GM18520 (cell line): ENCODE measurements around the gene HAGH.
"Not testable (repeated sequence)": the region's sequence is repeated elsewhere in the genome, so short reads cannot be mapped to it uniquely, and the experiment has no call there.

Experiments used
- ATAC-seq: cut with Tn5 transposase; IDR thresholded peaks from one replicate; pipeline ENCODE4 v1.9.1; 2021; ENCODE audit not compliant: unreplicated experiment

HAGH gene

GRCh38 chr16:1812732-1813163 lies 13.9 kb downstream of the HAGH start:
- no peak for ATAC-seq

DNA sequence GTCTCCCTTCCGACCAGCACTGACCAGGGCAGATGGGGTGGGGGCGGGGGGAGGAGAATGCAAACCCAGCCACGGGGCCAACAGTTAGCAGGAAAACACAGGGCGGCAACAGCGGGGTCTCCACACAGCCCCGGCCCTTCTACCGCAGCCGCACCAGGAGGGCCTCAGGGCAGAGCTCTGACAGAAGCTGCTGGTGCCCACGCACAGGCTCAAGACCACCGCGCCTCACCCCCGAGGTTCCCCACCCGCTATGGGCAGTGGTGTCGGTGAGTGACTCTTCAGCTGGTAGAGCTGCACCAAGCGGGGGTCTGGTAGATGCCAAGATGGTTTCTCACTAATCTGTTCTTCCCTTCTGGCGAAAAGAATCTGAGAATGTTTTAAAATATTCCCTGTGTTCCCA lies 16.1 kb downstream of the HAGH start:
- no peak for ATAC-seq

DNA sequence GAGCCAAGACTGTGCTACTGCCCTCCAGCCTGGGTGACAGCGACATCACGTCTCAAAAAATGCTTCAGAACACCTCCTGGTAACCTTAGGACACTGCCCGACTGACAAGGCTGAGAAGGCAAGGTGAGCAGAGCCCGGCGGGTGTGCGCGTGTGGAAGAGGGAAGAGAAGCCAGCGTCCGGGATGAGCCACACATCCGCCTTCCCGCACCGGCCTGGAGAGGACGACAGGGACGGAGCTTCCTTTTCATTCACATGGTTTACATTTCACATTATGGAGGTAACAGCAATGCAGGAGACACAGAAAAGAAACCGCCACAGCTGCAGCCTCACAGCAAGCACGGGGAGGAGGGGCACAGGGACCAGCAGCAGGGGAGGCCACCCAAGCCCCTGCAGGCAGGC lies 16.5 kb downstream of the HAGH start:
- ATAC-seq: no peak

GRCh38 chr16:1809281-1809801 lies 17.3 kb downstream of the HAGH start:
- ATAC-seq: no peak

DNA sequence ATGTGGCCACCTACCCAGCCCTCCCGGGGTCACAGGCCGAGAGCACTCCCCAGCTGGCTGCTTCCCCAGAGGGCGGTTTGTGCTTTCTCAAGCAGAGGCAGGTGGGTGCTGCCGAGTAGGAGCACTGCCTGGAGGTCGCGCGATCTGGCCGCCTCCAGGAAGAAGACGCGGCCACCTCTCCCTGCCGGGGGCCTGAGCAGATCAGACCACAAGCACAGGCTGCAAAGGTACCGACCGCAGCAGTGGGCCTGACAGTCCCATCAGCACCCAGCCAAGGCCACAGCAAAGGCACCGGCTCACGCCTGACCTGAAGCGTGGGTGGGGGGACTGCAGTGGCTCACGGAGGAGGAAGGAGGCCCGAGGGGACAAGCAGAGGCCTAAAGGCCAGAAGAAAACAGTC lies 17.9 kb downstream of the HAGH start:
- ATAC-seq: no peak

DNA sequence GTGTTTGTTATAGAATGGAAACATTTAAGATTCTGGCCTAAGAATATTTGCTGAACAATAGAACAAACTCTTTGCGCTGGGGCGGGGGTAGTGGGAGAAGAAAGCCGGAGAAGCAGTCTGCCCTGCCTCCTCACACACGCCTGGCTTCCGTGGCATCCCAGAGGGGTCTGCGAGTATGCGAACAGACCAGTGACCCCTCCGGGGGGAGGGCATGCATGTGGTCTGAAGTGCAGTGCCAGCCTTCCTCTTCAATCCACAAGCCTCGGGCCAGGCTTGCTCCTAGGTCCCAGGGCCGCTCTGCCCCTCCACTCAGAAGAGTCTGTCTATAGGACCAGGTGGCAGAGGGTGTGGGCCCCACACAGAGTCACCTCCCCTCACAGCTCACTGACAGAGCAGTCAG lies 19.0 kb downstream of the HAGH start:
- ATAC-seq: no peak

DNA sequence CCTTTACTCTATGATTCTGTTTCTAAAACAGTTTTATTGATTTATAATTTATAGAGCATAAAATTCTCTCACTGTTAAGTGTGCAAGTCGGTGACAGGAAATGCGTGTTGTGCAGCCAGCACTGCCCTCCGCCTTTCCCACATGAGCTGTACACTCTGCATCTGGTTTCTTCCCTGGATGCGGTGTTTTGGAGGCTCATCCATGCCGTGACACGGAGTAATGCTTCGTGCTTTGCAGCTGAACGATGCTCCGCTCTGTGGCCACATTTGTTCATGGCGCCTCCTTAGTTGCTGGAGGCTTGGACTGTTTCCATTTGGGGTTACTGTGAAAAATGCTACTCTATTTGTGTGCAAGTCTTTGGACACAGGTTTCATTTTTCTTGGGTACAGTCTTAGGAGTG lies 25.9 kb downstream of the HAGH start:
- no peak for ATAC-seq

DNA sequence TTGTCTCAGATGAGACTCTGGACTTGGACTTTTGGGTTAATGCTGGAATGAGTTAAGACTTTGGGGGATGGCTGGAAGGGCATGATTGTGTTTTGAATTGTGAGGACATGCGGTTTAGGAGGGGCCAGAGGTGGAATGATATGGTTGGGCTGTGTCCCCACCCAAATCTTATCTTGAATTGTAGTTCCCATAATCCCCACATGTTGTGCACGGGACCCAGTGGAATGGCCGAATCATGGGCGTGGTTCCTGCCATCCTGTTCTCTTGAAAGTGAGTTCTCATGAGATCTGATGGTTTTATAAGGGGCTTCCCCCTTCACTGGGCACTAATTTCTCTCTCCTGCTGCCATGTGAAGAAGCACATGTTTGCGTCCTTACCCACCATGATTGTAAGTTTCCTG lies 27.4 kb downstream of the HAGH start:
- ATAC-seq: not testable (repeated sequence)

DNA sequence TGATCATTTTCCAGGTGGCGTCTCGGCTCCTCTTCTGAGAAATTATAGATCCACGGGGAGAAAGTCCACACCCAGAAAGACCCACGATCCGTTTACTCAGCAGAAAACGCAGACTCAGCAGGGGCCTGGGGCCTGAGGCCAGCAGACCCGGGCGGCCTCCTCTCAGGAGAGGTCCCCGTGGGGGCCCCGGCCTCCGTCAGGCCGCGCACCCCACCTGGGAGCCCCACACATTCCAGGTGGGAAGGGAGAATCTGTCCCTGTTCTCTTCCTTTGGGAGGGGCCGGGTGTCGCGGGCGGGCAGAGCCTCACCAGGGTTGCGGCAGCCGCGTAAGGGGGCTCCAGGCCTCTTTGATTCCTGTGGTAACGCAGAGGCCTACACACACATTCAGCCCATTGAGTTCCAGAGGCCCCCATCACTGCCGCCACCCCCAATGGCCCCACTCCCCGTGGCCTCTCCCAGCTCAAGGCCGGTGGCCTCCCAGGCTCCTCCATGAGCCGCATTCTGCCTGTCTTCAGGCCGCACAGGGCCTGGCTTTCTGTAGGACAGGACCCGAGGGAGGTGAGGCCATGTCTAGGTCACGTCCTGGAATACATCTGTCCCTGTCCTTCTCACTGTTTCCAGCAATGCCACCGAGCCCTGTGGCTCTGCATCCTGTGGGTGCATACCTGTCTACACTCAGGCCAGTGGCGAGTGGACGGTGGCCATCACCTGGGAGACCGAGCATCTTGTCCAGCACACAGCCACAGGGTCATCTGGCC lies 31.5 kb downstream of the HAGH start:
- ATAC-seq: no peak

GRCh38 chr16:1794221-1794871 lies 32.3 kb downstream of the HAGH start:
- no peak for ATAC-seq

GRCh38 chr16:1793578-1794220 lies 32.9 kb downstream of the HAGH start, which contains the start of gene IGFALS:
Gene IGFALS, minus strand, starts transcription at chr16:1793705. Its CDS starts 53 bp downstream, at chr16:1793652.
- ATAC-seq: no peak

- no peak for ATAC-seq
These were observed 33.6 kb downstream of the HAGH start for GRCh38 chr16:1792836-1793577.

GRCh38 chr16:1791943-1792812 lies 34.4 kb downstream of the HAGH start:
- no peak for ATAC-seq

DNA sequence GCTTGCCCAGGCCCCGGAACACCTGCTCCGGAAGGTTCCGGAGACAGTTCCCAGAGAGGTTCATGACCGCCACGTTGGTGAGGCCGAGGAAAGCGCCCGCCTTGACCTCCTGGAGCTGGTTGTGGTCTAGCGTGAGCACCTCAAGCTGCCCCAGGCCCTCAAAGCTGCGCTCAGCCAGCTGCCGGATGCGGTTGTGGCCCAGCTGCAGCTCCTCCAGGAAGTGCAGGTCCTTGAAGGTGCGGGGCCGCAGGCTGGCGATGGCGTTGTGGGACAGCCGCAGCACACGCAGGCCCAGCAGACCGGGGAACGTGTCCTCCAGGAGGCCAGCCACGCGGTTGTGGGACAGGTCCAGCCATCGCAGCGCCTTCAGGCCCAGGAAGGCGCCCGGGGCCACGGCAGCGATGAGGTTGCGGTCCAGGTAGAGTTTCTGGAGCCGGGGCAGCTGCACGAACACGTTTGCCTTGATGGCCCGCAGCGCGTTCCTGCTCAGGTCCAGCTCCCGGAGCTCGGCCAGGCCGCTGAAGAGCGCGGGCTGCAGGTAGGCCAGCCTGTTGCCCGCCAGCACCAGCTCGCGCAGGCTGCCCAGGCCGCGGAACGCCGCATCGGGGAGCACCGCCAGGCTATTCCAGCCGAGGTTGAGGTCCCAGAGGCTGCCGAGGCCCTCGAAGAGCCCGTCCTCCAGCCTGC lies 35.2 kb downstream of the HAGH start:
- ATAC-seq: no peak

GRCh38 chr16:1790611-1791255 lies 35.9 kb downstream of the HAGH start:
- no peak for ATAC-seq

DNA sequence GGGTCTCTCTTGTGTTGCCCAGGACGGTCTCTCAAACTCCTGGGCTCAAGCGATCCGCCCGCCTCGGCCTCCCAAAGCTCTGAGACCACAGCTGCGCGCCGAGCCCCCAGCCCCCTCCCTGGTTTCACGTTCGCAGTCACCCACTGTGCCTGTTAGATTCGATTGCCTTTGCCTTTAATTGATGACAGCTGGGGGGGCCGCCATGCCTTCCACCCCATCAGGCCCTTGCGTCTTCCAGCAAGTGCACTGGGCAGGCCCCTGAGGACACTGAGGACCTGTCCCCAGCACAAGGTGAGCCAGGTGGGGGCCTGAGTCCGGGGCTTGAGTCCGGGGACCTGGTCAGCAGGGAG lies 36.4 kb downstream of the HAGH start:
- ATAC-seq: no peak

- no peak for ATAC-seq
These were observed 37.0 kb downstream of the HAGH start for GRCh38 chr16:1789643-1790045.

GRCh38 chr16:1788708-1789100 lies 37.9 kb downstream of the HAGH start:
- ATAC-seq: no peak

- ATAC-seq: no peak
These were observed 38.4 kb downstream of the HAGH start for GRCh38 chr16:1788095-1788707.
